OCI-LY7 (cell line): ENCODE measurements around the gene BRMS1.

Source experiments
- CTCF ChIP-seq: fragments of 200-600 bp; sonication (generic); conservative IDR thresholded peaks from 2 replicates; pipeline ENCODE4 v1.5.1; 2014; ENCODE audit warnings: mild to moderate bottlenecking, antibody characterized with exemption, low read length, moderate library complexity, mixed read lengths
- EZH2phosphoT487 ChIP-seq: fragments of 200-600 bp; sonication (generic); IDR thresholded peaks from 2 replicates; pipeline ENCODE4 v1.6.1; 2018; ENCODE audit warnings: low read depth, borderline replicate concordance, mild to moderate bottlenecking, mixed run types, antibody characterized with exemption, low read length, moderate library complexity, mixed read lengths

GRCh38 chr11:66287889-66288670 lies 56.8 kb downstream of the BRMS1 start:
- TF ChIP-seq EZH2phosphoT487 (no peak), CTCF (no peak)
